Muscle of back (tissue), 11 donors: ENCODE results near the gene ATP13A2. TPM values are rescaled to one million over a fixed set of nuclear protein-coding genes. Genes with fewer than 3 reads are reported as not detected.
"Not testable (repeated sequence)": the region's sequence is repeated elsewhere in the genome, so short reads cannot be mapped to it uniquely, and the experiment has no call there.

Source experiments
- DNase-seq, 3 donors: peaks; one replicate each; pipeline versions ENCODE4 v3.0.0 to v3.0.0-alpha.2; 2013
- polyA plus RNA-seq, 10 donors: library from polyadenylated mRNA; unstranded; fragments of 120-200 nt; gene quantifications; one replicate each; pipeline ENCODE4 v1.2.1, GENCODE V29; 2013; ENCODE audit not compliant: insufficient read length in 10 of 10

ATP13A2 gene
- polyA plus RNA-seq, 10 donors: 13.3 to 27.2 (median 18.2) TPM

DNA sequence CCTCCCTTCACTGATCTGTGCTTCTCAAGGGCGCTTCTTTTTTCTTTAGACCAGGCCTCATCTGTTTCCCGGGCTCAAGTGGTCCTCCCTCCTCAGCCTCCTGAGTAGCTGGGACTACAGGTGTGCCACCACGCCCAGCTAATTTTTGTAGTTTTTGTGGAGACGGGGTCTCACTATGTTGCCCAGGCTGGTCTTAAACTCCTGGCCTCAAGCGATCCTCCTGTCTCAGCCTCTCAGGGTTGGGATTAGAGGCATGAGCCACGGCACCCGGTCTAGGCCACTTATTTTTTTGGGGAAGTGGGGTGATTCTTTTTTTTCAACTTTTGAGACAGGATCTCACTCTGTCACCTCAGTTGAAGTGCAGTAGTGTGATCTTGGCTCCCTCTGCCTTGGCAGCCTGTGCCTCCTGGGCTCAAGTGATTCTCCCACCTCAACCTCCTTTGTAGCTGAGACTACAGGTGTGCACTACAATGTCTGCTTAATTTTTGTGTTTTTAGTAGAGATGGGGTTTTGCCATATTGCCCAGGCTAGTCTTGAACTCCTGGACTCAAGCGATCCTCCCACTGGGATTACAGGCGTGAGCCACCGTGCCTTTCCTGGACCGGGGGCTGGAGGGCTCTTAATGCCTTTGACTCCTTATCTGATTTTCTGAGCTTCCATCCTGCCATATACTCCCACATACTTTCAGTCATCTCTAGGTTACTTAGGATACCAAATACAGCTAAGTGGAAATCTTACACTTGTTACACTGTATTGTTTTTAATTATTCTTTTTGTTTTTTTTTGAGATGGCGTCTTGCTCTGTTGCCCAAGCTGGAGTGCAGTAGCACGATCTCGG is 50.2 kb downstream of the ATP13A2 start:
- DNase-seq: no peak

DNA sequence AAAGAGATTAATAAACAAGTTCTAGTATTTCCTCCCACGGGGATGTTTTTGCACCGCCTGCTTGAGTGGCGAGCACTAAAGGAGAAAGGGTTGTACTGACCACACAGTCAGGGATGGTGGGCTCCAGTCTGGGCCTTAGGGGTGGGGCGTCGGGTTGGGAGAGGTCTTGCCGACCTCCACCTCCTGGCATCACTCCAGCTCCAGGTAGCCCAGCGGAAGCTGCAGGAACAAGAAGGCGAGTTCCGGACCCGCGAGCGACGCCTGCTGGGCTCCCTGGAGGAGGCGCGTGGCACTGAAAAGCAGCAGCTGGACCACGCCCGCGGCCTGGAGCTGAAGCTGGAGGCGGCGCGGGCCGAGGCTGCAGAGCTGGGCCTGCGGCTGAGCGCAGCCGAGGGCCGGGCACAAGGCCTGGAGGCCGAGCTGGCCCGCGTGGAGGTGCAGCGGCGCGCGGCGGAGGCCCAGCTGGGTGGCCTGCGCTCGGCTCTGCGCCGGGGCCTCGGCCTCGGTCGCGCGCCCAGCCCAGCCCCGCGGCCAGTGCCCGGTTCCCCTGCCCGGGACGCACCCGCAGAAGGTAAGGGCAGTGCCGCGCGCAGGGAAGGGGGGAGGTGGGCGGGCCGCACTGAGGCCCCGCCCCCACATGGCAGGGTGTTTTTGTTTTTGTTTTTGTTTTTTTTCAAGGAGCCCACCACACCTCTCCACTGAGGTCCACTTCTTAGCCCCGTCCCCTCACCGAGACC is 51.0 kb downstream of the ATP13A2 start:
- DNase-seq: peak; percentile 67 to 89 (median 80)

DNA sequence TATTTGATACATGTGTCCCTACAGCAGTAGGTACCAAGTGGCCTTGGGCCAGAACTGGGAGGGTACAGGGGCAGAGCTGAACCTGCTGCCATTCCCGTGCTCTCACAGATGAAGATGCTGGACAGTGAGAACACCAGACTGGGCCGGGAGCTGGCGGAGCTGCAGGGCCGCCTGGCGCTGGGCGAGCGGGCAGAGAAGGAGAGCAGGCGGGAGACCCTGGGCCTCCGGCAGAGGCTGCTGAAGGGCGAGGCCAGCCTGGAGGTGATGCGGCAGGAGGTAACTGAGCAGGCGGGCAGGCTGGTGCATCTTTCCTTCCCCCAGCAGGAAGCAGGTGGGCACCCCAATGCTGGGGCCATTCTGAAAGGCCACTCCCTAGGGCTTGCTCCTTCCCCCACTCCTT is 53.3 kb downstream of the ATP13A2 start:
- no peak for DNase-seq

DNA sequence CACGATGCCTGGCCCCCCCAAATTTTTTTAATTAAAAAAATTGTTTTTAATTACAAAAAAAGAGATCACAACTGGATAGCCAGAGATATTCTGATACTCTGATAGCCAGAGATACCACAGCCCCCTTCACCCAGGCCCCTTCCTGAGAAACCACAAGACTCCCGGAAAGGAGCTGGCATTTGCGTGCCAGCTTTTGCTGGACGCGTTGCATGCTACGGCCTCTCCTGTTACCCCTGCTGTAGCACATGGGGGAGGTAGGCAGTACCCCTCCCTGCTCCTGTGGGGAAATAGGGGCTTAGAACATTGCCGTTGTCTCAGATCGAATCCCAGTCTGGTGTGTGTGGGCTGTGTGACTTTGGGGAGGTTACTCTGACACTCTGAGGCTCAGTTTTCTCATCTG is 54.0 kb downstream of the ATP13A2 start:
- no peak for DNase-seq

DNA sequence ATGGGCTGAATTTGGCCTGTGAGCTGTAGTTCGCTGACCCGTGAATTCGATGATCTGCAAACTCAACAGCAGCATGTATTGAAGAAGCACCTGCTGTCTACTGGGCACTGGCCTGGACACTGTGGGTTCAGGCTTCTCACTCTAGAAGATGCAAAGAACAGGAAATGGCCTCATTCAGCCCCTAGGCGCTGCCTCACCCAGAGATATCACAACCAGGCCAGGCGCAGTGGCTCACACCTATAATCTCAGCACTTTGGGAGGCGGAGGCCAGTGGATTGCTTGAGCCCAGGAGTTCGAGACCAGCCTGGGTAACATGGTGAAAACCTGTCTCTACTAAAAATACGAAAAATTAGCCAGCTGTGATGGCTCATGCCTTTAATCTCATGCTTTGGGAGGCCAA is 55.0 kb downstream of the ATP13A2 start:
- no peak for DNase-seq

DNA sequence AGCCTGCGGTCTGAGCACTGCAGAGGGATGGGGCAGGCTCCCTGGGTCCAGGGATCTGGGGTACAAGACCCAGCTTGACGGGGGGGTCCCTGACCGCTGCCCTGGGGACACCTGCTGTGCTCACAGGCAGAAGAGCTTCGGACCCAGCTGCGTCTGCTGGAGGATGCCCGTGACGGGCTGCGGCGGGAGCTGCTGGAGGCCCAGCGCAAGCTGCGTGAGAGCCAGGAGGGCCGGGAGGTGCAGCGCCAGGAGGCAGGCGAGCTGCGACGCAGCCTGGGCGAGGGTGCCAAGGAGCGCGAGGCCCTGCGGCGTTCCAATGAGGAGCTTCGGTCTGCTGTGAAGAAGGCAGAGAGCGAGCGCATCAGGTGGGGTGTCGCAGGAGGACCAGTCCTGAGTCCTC is 56.5 kb downstream of the ATP13A2 start:
- DNase-seq: no peak

DNA sequence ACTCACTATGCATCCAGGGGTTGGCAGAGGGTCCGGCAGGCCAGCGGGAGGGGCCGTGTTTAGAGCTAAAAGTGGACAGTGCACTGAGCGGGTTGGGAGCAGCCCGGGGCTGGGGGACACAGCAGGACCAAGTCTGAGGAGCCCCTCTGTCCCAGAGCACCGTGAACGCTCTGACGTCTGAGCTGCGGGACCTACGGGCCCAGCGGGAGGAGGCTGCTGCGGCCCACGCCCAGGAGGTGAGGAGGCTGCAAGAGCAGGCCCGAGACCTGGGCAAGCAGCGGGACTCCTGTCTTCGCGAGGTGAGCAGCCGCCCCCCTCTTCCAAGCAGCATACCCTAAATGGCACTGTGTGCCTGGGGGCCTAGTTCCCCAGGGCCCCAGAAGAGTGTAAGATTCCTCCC is 57.1 kb downstream of the ATP13A2 start:
- DNase-seq: no peak

DNA sequence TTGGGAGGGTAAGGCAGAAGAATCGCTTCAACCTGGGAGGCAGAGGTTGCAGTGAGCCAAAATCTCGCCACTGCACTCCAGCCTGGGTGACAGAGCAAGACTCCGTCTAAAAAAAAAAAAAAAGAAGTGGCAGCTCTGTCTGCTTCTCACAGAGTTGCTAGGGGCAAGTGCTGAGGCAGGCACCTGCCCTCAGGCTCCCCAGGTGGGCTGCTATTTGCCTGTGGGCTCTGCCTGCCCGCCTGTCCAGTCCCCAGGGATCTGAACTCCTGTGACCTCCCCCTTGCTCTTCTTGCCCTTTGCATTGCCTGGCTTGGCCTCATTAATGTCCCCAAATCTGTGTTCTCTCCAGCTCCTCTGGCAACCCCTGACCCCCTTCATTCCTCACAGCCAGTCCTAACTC is 59.4 kb downstream of the ATP13A2 start:
- not testable (repeated sequence) for DNase-seq

DNA sequence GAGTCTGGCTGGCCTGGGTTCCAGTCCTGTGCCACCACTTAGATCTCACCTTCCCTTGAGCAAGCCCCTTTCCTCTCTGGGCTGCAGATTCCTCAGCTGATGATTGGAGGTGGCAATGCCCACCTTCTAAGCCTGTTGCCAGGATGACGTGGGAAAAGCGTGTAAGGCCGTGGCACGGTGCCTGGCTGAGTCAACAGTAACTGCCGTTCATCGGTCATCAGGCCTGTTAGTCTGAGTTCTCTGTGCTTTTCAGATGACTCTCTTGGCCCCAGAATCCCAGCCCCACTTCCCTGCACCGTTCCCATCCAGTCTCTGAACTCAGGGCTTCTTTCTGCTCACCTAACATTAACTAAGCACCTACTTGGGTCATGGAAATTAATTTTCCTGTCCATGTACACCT is 62.7 kb downstream of the ATP13A2 start:
- not testable (repeated sequence) for DNase-seq

DNA sequence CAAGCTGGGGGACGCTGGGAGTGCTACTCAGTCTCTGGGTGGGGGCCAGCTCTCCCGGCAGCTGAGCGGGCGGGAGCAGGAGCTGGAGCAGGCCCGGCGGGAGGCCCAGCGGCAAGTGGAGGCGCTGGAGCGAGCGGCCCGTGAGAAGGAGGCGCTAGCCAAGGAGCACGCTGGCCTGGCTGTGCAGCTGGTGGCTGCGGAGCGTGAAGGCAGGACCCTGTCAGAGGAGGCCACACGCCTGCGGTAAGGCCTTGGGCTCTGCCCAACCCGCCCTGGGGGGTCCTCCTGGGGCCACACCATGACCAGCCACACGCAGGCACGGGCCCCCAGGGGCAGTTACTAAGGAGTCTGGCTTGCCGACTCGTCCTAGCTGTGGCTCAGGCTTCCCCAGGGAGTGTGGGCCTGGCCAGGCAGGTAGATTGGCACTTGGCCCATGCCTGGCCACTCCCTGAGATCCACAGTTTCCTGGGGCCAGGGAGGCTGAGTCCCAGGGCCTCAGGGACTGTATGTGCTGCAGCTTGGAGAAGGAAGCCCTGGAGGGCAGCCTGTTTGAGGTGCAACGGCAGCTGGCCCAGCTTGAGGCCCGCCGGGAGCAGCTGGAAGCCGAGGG is 63.3 kb downstream of the ATP13A2 start:
- peak in 1 of 3 donors; percentile 22 for DNase-seq

DNA sequence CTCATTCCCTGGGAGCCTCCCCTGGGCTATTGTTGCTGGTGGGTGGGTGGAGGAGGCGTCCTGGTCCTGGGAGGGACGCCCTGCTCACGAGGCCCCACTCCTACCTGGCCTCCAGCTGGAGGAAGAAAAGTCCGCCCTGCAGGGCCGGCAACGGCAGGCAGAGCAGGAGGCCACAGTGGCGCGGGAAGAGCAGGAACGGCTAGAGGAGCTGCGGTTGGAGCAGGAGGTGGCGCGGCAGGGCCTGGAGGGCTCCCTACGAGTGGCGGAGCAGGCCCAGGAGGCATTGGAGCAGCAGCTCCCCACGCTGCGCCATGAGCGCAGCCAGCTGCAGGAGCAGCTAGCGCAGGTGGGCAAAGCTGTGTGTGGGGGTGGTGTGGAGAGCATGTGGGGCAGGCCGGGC is 65.1 kb downstream of the ATP13A2 start:
- no peak for DNase-seq

DNA sequence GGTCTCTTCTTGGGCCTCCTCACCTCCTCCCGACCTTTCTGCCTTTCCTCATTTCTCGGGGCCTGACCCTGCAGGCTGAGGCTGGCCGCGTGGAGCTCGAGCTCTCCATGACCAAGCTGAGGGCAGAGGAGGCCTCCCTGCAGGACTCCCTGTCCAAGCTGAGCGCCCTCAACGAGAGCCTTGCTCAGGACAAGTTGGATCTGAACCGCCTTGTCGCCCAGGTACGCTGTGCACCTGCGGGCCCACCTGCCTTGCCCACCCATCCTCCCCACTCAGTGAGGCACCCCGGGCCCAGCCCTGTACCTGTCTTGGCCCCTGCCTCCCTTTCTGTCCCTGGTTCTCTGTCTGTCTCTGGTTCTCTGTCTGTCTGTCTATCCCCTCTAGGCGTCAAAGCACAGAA is 65.5 kb downstream of the ATP13A2 start:
- DNase-seq: not testable (repeated sequence)

DNA sequence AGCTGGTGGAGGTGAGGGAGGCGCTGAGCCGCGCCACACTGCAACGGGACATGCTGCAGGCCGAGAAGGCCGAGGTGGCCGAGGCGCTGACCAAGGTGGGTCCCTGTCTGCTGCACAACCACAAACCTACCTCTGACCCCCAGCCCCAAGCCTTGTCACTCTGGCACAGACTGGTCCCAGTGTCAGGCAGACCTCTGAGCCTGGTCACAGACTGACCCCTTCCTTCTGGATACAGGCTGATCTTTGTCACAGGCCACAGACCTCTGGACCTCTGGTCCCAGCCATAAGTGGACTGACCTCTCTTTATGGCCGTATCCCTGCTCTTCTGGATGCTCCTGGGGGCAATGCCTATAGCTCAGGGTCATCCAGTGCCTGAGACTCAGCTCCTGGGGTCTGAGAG is 66.2 kb downstream of the ATP13A2 start:
- DNase-seq: not testable (repeated sequence)

DNA sequence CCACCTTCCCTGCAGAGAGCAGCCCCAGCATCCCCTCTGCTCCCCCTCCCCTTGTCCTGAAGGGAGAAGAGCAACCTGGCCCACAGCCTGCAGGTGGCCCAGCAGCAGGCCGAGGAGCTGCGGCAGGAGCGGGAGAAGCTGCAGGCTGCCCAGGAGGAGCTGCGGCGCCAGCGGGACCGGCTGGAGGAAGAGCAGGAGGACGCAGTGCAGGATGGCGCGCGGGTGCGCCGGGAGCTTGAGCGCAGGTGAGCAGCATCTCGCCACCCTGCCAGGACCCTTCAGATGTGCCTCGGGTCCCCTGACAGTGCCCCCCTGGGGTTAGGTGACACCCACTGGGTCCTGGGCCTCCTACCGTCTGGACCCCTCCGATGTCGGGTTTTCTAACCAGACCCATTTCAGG is 67.7 kb downstream of the ATP13A2 start:
- no peak for DNase-seq

DNA sequence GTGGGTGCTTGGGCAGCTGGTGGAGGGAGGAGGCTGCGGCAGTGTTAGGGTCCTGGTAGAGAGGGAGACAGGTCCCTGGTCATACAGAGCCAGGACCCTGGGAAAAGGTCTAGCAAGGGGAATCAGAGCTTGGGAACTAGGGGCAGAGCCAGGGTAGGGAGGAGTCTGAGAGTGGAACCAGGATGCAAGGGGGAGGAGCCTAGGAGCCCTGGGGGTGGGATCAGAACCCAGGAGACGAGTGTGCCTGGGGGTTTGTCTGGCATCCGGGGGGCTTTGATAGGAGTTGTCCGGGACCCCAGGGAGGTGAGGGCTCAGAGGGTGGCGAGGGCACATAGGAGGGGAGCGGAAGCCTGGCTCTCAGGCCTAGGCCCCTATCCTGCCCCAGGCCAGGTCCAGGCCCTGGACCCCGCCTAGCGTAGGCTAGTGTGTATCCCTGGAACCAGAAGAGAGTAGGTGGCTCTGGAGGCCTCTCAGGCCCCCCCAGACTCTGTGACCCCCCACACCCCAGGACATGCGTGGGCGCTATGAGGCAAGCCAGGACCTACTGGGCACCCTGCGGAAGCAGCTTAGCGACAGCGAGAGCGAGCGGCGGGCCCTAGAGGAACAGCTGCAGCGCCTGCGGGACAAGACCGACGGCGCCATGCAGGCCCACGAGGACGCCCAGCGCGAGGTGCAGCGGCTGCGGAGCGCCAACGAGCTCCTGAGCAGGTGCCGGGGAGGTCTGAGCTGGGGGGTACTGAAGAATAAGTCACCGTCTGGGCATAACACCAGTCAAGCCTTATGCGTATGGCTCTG is 72.1 kb downstream of the ATP13A2 start:
- not testable (repeated sequence) for DNase-seq

DNA sequence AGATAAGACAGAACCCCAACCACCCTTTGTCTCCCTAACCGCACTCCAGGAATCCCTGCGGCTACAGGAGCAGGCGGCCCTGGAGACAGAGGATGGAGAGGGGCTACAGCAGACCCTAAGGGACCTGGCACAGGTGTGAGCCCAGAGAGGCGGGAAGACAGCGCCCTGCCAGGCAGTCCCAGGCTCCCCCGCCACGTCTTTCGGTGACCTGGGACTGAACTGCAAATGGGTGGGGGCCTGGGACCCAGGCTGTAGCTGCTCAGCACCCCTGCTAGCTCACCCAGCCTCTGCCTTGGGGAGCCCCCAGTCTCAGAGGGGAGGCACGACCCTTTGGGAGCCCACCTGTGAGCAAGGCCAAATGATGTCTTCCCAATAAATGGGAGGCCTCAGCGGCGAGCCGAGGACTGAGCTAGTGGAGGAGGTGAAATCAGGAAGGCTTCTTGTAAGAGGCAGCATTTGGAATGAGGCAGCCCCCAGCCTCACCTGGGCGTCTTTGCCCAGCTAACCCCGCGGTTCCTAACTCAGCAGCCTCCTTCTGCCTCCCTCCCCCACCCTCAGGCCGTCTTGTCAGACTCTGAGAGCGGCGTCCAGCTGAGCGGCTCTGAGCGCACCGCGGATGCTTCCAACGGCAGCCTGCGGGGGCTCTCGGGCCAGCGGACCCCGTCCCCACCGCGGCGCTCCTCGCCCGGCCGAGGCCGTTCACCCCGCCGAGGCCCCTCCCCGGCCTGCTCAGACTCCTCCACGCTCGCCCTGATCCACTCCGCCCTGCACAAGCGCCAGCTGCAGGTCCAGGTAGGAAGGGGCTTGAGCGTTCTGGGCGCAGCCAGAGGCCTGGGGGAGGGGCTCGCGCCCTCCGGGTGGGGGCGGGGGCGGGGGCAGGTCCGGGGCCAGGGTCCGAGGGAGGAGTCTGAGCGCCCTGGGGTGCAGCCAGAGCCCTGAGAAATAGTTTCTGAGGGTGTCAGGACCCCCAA is 73.1 kb downstream of the ATP13A2 start:
- DNase-seq: no peak

DNA sequence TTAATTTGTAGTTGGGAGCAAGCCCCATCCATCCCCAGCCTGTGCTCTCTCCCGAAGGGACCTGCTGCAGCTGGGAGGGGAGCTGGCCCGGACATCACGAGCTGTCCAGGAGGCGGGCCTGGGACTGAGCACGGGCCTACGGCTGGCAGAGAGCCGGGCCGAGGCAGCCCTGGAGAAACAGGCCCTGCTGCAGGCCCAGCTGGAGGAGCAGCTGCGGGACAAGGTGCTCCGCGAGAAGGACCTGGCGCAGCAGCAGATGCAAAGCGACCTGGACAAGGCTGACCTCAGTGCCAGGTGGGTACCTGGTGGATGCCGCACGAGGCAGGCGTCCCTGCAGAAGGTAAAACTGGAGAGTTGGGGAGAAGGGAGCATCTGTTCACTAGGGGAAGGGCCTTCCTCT is 75.1 kb downstream of the ATP13A2 start:
- DNase-seq: not testable (repeated sequence)
